H9 (cell line): ENCODE measurements around the gene TRMT44. TPM values are rescaled to one million over a fixed set of nuclear protein-coding genes. Genes with fewer than 3 reads are reported as not detected.

ENCODE experiments used
- DNase-seq: peaks from one replicate; pipeline ENCODE4 v3.0.0-alpha.2; 2017
- H2AFZ ChIP-seq: one replicate; pipeline ENCODE4 v1.6.1; 2013; ENCODE audit warnings: mild to moderate bottlenecking, low read length, control low read depth, moderate library complexity
- H2AK5ac ChIP-seq: 2 replicates; pipeline ENCODE4 v1.6.1; 2013; ENCODE audit warnings: low read length, control low read depth, mixed read lengths; ENCODE audit not compliant: insufficient read length
- H2BK120ac ChIP-seq: one replicate; pipeline ENCODE4 v1.6.1; 2013; ENCODE audit warnings: low read depth, mild to moderate bottlenecking, low read length, control low read depth, inconsistent platforms; ENCODE audit not compliant: poor library complexity, severe bottlenecking
- H2BK12ac ChIP-seq: 2 replicates; pipeline ENCODE4 v1.6.1; 2013; ENCODE audit warnings: low read length, control low read depth, mixed read lengths, low read depth; ENCODE audit not compliant: insufficient read length
- H2BK15ac ChIP-seq: 2 replicates; pipeline ENCODE4 v1.6.1; 2013; ENCODE audit warnings: low read depth, low read length, control low read depth
- H2BK20ac ChIP-seq: one replicate; pipeline ENCODE4 v1.6.1; 2013; ENCODE audit warnings: low read depth, mild to moderate bottlenecking, low read length, control low read depth, inconsistent platforms; ENCODE audit not compliant: poor library complexity, severe bottlenecking
- H2BK5ac ChIP-seq: 2 replicates; pipeline ENCODE4 v1.6.1; 2013; ENCODE audit warnings: low read length, control low read depth, mixed read lengths; ENCODE audit not compliant: insufficient read length
- H3K14ac ChIP-seq: 2 replicates; pipeline ENCODE4 v1.6.1; 2013; ENCODE audit warnings: low read length, control low read depth; ENCODE audit not compliant: insufficient read depth
- H3K18ac ChIP-seq: 2 replicates; pipeline ENCODE4 v1.6.1; 2013; ENCODE audit warnings: low read depth, mild to moderate bottlenecking, mixed read lengths, low read length, control low read depth; ENCODE audit not compliant: insufficient read length
- H3K23ac ChIP-seq: 2 replicates; pipeline ENCODE4 v1.6.1; 2013; ENCODE audit warnings: low read length, control low read depth, mixed read lengths, low read depth; ENCODE audit not compliant: insufficient read length
- H3K23me2 ChIP-seq: 2 replicates; pipeline ENCODE4 v1.6.1; 2013; ENCODE audit warnings: low read depth, mild to moderate bottlenecking, mixed read lengths, low read length, control low read depth; ENCODE audit not compliant: insufficient read length, poor library complexity, severe bottlenecking
- H3K27ac ChIP-seq: 2 replicates; pipeline ENCODE4 v1.5.1; 2013; ENCODE audit warnings: low read length, control low read depth, mixed read lengths, low read depth; ENCODE audit not compliant: insufficient read length
- H3K27me3 ChIP-seq: 2 replicates; pipeline ENCODE4 v1.6.1; 2013; ENCODE audit warnings: low read length, control low read depth, inconsistent platforms; ENCODE audit not compliant: insufficient read depth
- H3K4ac ChIP-seq: 2 replicates; pipeline ENCODE4 v1.6.1; 2013; ENCODE audit warnings: low read depth, mild to moderate bottlenecking, control low read depth, inconsistent platforms, low read length, moderate library complexity
- H3K4me1 ChIP-seq: 2 replicates; pipeline ENCODE4 v1.6.1; 2013; ENCODE audit warnings: low read length, control low read depth, inconsistent platforms; ENCODE audit not compliant: insufficient read depth
- H3K4me2 ChIP-seq: 2 replicates; pipeline ENCODE4 v1.6.1; 2013; ENCODE audit warnings: low read length, control low read depth, mixed read lengths; ENCODE audit not compliant: insufficient read length, insufficient read depth
- H3K56ac ChIP-seq: 2 replicates; pipeline ENCODE4 v1.6.1; 2013; ENCODE audit warnings: low read depth, mild to moderate bottlenecking, mixed read lengths, low read length, control low read depth; ENCODE audit not compliant: insufficient read length
- H3K79me1 ChIP-seq: 2 replicates; pipeline ENCODE4 v1.6.1; 2013; ENCODE audit warnings: low read depth, mild to moderate bottlenecking, moderate library complexity, low read length, control low read depth, inconsistent platforms; ENCODE audit not compliant: insufficient read depth, poor library complexity, severe bottlenecking
- H3K79me2 ChIP-seq: 2 replicates; pipeline ENCODE4 v1.6.1; 2013; ENCODE audit warnings: low read length, control low read depth, inconsistent platforms; ENCODE audit not compliant: insufficient read depth
- H3K9ac ChIP-seq: 2 replicates; pipeline ENCODE4 v1.6.1; 2013; ENCODE audit warnings: low read length, control low read depth, mixed read lengths; ENCODE audit not compliant: insufficient read length; ENCODE audit errors: extremely low read depth
- H3K9me3 ChIP-seq: one replicate; pipeline ENCODE4 v1.6.1; 2013; ENCODE audit warnings: low read depth, low read length, inconsistent platforms; ENCODE audit not compliant: control insufficient read depth
- H3T11ph ChIP-seq: one replicate; pipeline ENCODE4 v1.6.1; 2013; ENCODE audit warnings: mild to moderate bottlenecking, low read length, control low read depth, inconsistent platforms
- H4K20me1 ChIP-seq: one replicate; pipeline ENCODE4 v1.6.1; 2013; ENCODE audit not compliant: control insufficient read depth, insufficient read length, insufficient read depth
- H4K5ac ChIP-seq: 2 replicates; pipeline ENCODE4 v1.6.1; 2013; ENCODE audit warnings: low read depth, mild to moderate bottlenecking, mixed read lengths, low read length, control low read depth; ENCODE audit not compliant: insufficient read length
- H4K8ac ChIP-seq: replicated peaks from 2 replicates; pipeline ENCODE4 v1.6.1; 2013; ENCODE audit warnings: low read length, control low read depth, mixed read lengths, low read depth; ENCODE audit not compliant: insufficient read length
- H4K91ac ChIP-seq: 2 replicates; pipeline ENCODE4 v1.6.1; 2013; ENCODE audit warnings: low read depth, mild to moderate bottlenecking, moderate library complexity, mixed read lengths, low read length, control low read depth; ENCODE audit not compliant: insufficient read length
- H3K27ac Mint-ChIP-seq, 3 experiments: 2 replicates in 2 of 3; 3 replicates in 1 of 3; pipeline ENCODE4 v1.8.0; 2020 to 2021; ENCODE audit warnings: mixed read lengths in 3 of 3, mild to moderate bottlenecking in 1 of 3, moderate library complexity in 1 of 3
- H3K27me3 Mint-ChIP-seq: 2 replicates; pipeline ENCODE4 v1.8.0; 2021; ENCODE audit warnings: low read depth, mild to moderate bottlenecking, moderate library complexity, mixed read lengths
- H3K36me3 Mint-ChIP-seq, 3 experiments: 2 replicates in 2 of 3; 3 replicates in 1 of 3; pipeline ENCODE4 v1.8.0; 2020 to 2021; ENCODE audit warnings: low read depth in 3 of 3, mixed read lengths in 3 of 3; ENCODE audit not compliant: insufficient read depth in 1 of 3
- H3K4me1 Mint-ChIP-seq, 2 experiments: 2 replicates each; pipeline ENCODE4 v1.8.0; 2020; ENCODE audit warnings: mixed read lengths in 2 of 2
- H3K4me3 Mint-ChIP-seq, 2 experiments: 2 replicates in 1 of 2; 3 replicates in 1 of 2; pipeline ENCODE4 v1.8.0; 2020 to 2021; ENCODE audit warnings: mild to moderate bottlenecking in 2 of 2, mixed read lengths in 2 of 2, moderate library complexity in 1 of 2
- H3K9me3 Mint-ChIP-seq, 2 experiments: 2 replicates in 1 of 2; 3 replicates in 1 of 2; pipeline ENCODE4 v1.8.0; 2020; ENCODE audit warnings: mild to moderate bottlenecking in 2 of 2, mixed read lengths in 2 of 2, moderate library complexity in 1 of 2
- CTCF ChIP-seq: fragments of 200-600 bp; sonication (generic); conservative IDR thresholded peaks from 3 replicates; pipeline ENCODE4 v1.8.0; 2021; ENCODE audit warnings: antibody characterized with exemption, mild to moderate bottlenecking
- WGBS: extraction: QIAGEN DNeasy Blood & Tissue Kit; methylation state at CpG from one replicate; pipeline ENCODE4 v1.1.7; 2013; ENCODE audit warnings: missing lambda C conversion rate, low lambda C conversion rate, mixed read lengths; ENCODE audit not compliant: insufficient read length; ENCODE audit errors: extremely low coverage; 5-methylcytosine and 5-hydroxymethylcytosine counted together
- total RNA-seq: library from RNA; stranded (reverse); gene quantifications from 2 replicates; pipeline ENCODE4 v1.2.1, GENCODE V29; 2021

The TRMT44 gene
- total RNA-seq, 1 experiment from 2014 or later, result 22.8 TPM

- H2BK20ac ChIP-seq, result no peak overlapping the region
- H3K9ac ChIP-seq, result no peak overlapping the region
- Mint-ChIP-seq H3K36me3 (peaks cover 0 to 12% (median 1%) of the 10 kb centered on the region in 3 experiments; a peak in 3 of 7 replicates), H3K27me3 (peaks cover 2% of the 10 kb centered on the region; the same call in 1 of the 2 replicates), H3K4me3 (no peak overlapping the region), H3K4me1 (peaks cover 36 to 41% of the 10 kb centered on the region in 2 experiments), H3K9me3 (peaks cover 0 to 3% of the 10 kb centered on the region in 2 experiments), H3K27ac (peak overlapping the region; percentile 31 to 87 (median 61); a peak in 4 of 7 replicates)
- no peak overlapping the region for H2BK15ac ChIP-seq
- H4K5ac ChIP-seq, result no peak overlapping the region
- H3K18ac ChIP-seq, result no peak overlapping the region
- no peak overlapping the region for H4K91ac ChIP-seq
- TF ChIP-seq CTCF, result no peak
- no peak overlapping the region for H3K4ac ChIP-seq
- no peak overlapping the region for H3K27ac ChIP-seq
- no peak overlapping the region for H2BK120ac ChIP-seq
- no peaks in the 10 kb centered on the region; the same call in 1 of the 2 replicates for H3K4me1 ChIP-seq
- no peak overlapping the region for H4K8ac ChIP-seq
- no peaks in the 10 kb centered on the region for H3K27me3 ChIP-seq
- H2AFZ ChIP-seq, result no peak overlapping the region
- H2AK5ac ChIP-seq, result no peak overlapping the region
- H2BK12ac ChIP-seq, result no peak overlapping the region
- H4K20me1 ChIP-seq, result no peaks in the 10 kb centered on the region
- H3K79me1 ChIP-seq, result no peaks in the 10 kb centered on the region
- no peak overlapping the region for H3K4me2 ChIP-seq
- peak overlapping the region; percentile 27; the same call in 1 of the 2 replicates for H3K14ac ChIP-seq
- no CpG with 5 or more reads among the region's 15 CpGs for WGBS
- H3T11ph ChIP-seq, result no peak overlapping the region
- H3K23ac ChIP-seq, result no peak overlapping the region
- no peaks in the 10 kb centered on the region for H3K9me3 ChIP-seq
- no peaks in the 10 kb centered on the region for H3K79me2 ChIP-seq
- H3K56ac ChIP-seq, result no peak overlapping the region
- no peak for DNase-seq
- no peak overlapping the region for H2BK5ac ChIP-seq
- no peaks in the 10 kb centered on the region for H3K23me2 ChIP-seq
These were observed 63.9 kb downstream of the TRMT44 start for GRCh38 chr4:8504279-8505007.
